Fibroblast of lung (primary cell): ENCODE measurements around the gene B4GALT2.

ENCODE experiments used
- CTCF ChIP-seq, 2 donors: IDR thresholded peaks in 1 of 2; conservative IDR thresholded peaks in 1 of 2; 1 replicate in 1 of 2; 2 replicates in 1 of 2; pipeline ENCODE4 v1.5.1; 2011 to 2012; ENCODE audit warnings: low read length in 2 of 2, control low read depth in 1 of 2, inconsistent platforms in 1 of 2, low read depth in 1 of 2, mild to moderate bottlenecking in 1 of 2
- EZH2 ChIP-seq: IDR thresholded peaks from 2 replicates; pipeline ENCODE4 v1.5.1; 2012; ENCODE audit warnings: low read length, control low read depth, mild to moderate bottlenecking; ENCODE audit errors: missing control alignments

DNA sequence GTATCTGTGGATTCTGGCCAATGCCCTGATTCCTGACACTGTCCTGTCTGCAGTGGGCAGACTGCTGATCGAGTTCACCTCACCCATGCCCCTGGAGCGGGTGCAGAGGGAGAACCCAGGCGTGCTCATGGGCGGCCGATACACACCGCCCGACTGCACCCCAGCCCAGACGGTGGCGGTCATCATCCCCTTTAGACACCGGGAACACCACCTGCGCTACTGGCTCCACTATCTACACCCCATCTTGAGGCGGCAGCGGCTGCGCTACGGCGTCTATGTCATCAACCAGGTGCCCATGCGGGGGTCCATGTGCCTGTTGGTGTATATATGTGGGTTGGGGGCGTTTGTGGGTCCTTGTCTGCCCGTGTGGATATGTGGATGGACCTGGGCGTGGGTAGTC lies 2.6 kb downstream of the B4GALT2 start:
- TF ChIP-seq CTCF (conservative IDR thresholded peaks at IDR 0.05 in 1 of 2, IDR thresholded peaks at IDR 0.05 in 1 of 2; ENCODE audit: low read depth in 1 of 2, low read length in 2 of 2) (no peak), EZH2 (no peak)
